H1 (cell line): ENCODE data around the gene KSR2. TPM values are rescaled to one million over a fixed set of nuclear protein-coding genes. Genes with fewer than 3 reads are reported as not detected.

ENCODE experiments used
- CTCF ChIA-PET: fragments of 300-600 bp; sonication (Branson Sonifier 250); formaldehyde crosslinking; loops from one replicate; lab custom pipeline; 2021; ENCODE audit not compliant: partially characterized antibody; lab: Charles Lee
- POLR2A ChIA-PET: fragments of 300-600 bp; sonication (Branson Sonifier 250); formaldehyde crosslinking; loops from one replicate; lab custom pipeline; 2021; ENCODE audit warnings: inconsistent platforms; ENCODE audit not compliant: partially characterized antibody; lab: Charles Lee
- DNase-seq, 2 experiments: peaks; one replicate each; pipeline versions ENCODE4 v3.0.0 to v3.0.0-alpha.2; 2010 to 2022; ENCODE audit warnings: low spot score in 2 of 2, low read depth in 1 of 2, mixed read lengths in 1 of 2
- FAIRE-seq: peaks from 2 replicates; lab custom pipeline; 2011; peaks lifted over from hg19 to GRCh38; lab: Jason Lieb, UNC
- H2AFZ ChIP-seq: 2 replicates; pipeline ENCODE4 v1.8.1; 2012; ENCODE audit warnings: low read length, inconsistent platforms
- H2AK5ac ChIP-seq: 2 replicates; pipeline ENCODE4 v1.6.1; 2013; ENCODE audit warnings: low read depth, low read length
- H2BK120ac ChIP-seq: replicated peaks from 2 replicates; pipeline ENCODE3; 2013; ENCODE audit warnings: low read depth, low read length, inconsistent platforms
- H2BK12ac ChIP-seq: 2 replicates; pipeline ENCODE4 v1.6.1; 2013; ENCODE audit warnings: low read depth, low read length
- H2BK15ac ChIP-seq: 2 replicates; pipeline ENCODE4 v1.6.1; 2013; ENCODE audit warnings: low read length
- H2BK20ac ChIP-seq: 2 replicates; pipeline ENCODE4 v1.6.1; 2013; ENCODE audit warnings: low read length
- H2BK5ac ChIP-seq: 2 replicates; pipeline ENCODE4 v1.6.1; 2013; ENCODE audit warnings: low read depth, low read length
- H3K14ac ChIP-seq: 2 replicates; pipeline ENCODE4 v1.6.1; 2013; ENCODE audit warnings: inconsistent platforms; ENCODE audit not compliant: insufficient read length
- H3K18ac ChIP-seq: 2 replicates; pipeline ENCODE4 v1.6.1; 2013; ENCODE audit warnings: low read length; ENCODE audit errors: extremely low read depth
- H3K23ac ChIP-seq: 2 replicates; pipeline ENCODE4 v1.6.1; 2013; ENCODE audit warnings: inconsistent platforms; ENCODE audit not compliant: insufficient read length
- H3K23me2 ChIP-seq: 2 replicates; pipeline ENCODE4 v1.6.1; 2013; ENCODE audit warnings: low read depth, low read length
- H3K27ac ChIP-seq: 2 replicates; pipeline ENCODE4 v1.6.1; 2011; ENCODE audit warnings: low read depth, low read length, inconsistent platforms
- H3K27me3 ChIP-seq, 4 experiments: replicated peaks in 1 of 4; 1 replicate in 1 of 4; 2 replicates in 3 of 4; pipeline versions ENCODE4 v1.6.1 to v1.8.1; 2011 to 2013; ENCODE audit warnings: low read length in 3 of 4, mild to moderate bottlenecking in 3 of 4, inconsistent platforms in 2 of 4, mixed read lengths in 2 of 4, moderate library complexity in 1 of 4; ENCODE audit not compliant: control insufficient read depth in 3 of 4, insufficient read depth in 3 of 4; ENCODE audit errors: extremely low read depth in 1 of 4
- H3K36me3 ChIP-seq, 4 experiments: 2 replicates each; pipeline versions ENCODE4 v1.6.1 to v1.8.1; 2011 to 2013; ENCODE audit warnings: mild to moderate bottlenecking in 4 of 4, low read length in 3 of 4, moderate library complexity in 2 of 4, control low read depth in 1 of 4, inconsistent platforms in 1 of 4; ENCODE audit not compliant: insufficient read depth in 4 of 4, control insufficient read depth in 2 of 4
- H3K4ac ChIP-seq: replicated peaks from 2 replicates; pipeline ENCODE3; 2013; ENCODE audit warnings: low read length, low read depth, mixed read lengths, inconsistent platforms; ENCODE audit not compliant: insufficient read length
- H3K4me1 ChIP-seq, 4 experiments: replicated peaks in 1 of 4; 1 replicate in 1 of 4; 2 replicates in 3 of 4; pipeline versions ENCODE4 v1.6.1 to v1.8.1; 2011 to 2013; ENCODE audit warnings: low read length in 3 of 4, inconsistent platforms in 2 of 4, mixed read lengths in 1 of 4; ENCODE audit not compliant: insufficient read depth in 4 of 4, control insufficient read depth in 3 of 4
- H3K4me2 ChIP-seq, 2 experiments: 2 replicates each; pipeline versions ENCODE4 v1.6.1 to v1.8.1; 2011 to 2013; ENCODE audit warnings: low read depth in 2 of 2, low read length in 2 of 2, control low read depth in 1 of 2, inconsistent platforms in 1 of 2, mild to moderate bottlenecking in 1 of 2; ENCODE audit not compliant: insufficient read depth in 1 of 2
- H3K4me3 ChIP-seq, 4 experiments: fragments of 200-600, 300-600 bp in 1 of 4; sonication (generic), shearing (Covaris generic), sonication (Bioruptor Twin) in 1 of 4; 2 replicates each; pipeline versions ENCODE4 v1.5.1 to v1.8.1; 2011 to 2016; ENCODE audit warnings: low read length in 4 of 4, low read depth in 3 of 4, control low read depth in 2 of 4, inconsistent platforms in 2 of 4, mild to moderate bottlenecking in 2 of 4, mixed read lengths in 1 of 4, moderate library complexity in 1 of 4; ENCODE audit not compliant: insufficient read depth in 2 of 4; ENCODE audit errors: extremely low read depth in 1 of 4
- H3K56ac ChIP-seq: replicated peaks from 2 replicates; pipeline ENCODE3; 2013; ENCODE audit warnings: low read depth, mild to moderate bottlenecking, mixed read lengths, low read length, inconsistent platforms; ENCODE audit not compliant: insufficient read length
- H3K79me1 ChIP-seq: 2 replicates; pipeline ENCODE4 v1.6.1; 2013; ENCODE audit warnings: low read depth, low read length, control low read depth
- H3K79me2 ChIP-seq, 2 experiments: 2 replicates each; pipeline versions ENCODE4 v1.6.1 to v1.8.1; 2012 to 2013; ENCODE audit warnings: low read length in 2 of 2, mild to moderate bottlenecking in 2 of 2, inconsistent platforms in 1 of 2; ENCODE audit not compliant: insufficient read depth in 2 of 2, control insufficient read depth in 1 of 2
- H3K9ac ChIP-seq, 4 experiments: replicated peaks in 1 of 4; 1 replicate in 1 of 4; 2 replicates in 3 of 4; pipeline versions ENCODE4 v1.6.1 to v1.8.1; 2011 to 2013; ENCODE audit warnings: low read depth in 3 of 4, low read length in 3 of 4, control low read depth in 2 of 4, mild to moderate bottlenecking in 2 of 4, moderate library complexity in 2 of 4, inconsistent platforms in 1 of 4; ENCODE audit errors: extremely low read depth in 1 of 4
- H3K9me3 ChIP-seq, 2 experiments: 2 replicates each; pipeline versions ENCODE4 v1.6.1 to v1.8.1; 2012 to 2013; ENCODE audit warnings: mild to moderate bottlenecking in 2 of 2, moderate library complexity in 2 of 2, control low read depth in 1 of 2, inconsistent platforms in 1 of 2, low read depth in 1 of 2, low read length in 1 of 2, mixed read lengths in 1 of 2; ENCODE audit not compliant: insufficient read depth in 2 of 2
- H4K20me1 ChIP-seq, 2 experiments: replicated peaks in 1 of 2; 2 replicates each; pipeline versions ENCODE3 to v1.8.1; 2011 to 2013; ENCODE audit warnings: inconsistent platforms in 2 of 2, low read length in 2 of 2, mild to moderate bottlenecking in 1 of 2; ENCODE audit not compliant: insufficient read depth in 2 of 2, control insufficient read depth in 1 of 2
- H4K5ac ChIP-seq: 2 replicates; pipeline ENCODE4 v1.6.1; 2013; ENCODE audit warnings: low read length, low read depth, mixed read lengths, inconsistent platforms; ENCODE audit not compliant: insufficient read length
- H4K8ac ChIP-seq: 2 replicates; pipeline ENCODE4 v1.8.0; 2013; ENCODE audit warnings: mild to moderate bottlenecking, moderate library complexity, low read length, inconsistent platforms; ENCODE audit not compliant: insufficient read depth; ENCODE audit errors: extremely low read depth
- H4K91ac ChIP-seq: replicated peaks from 2 replicates; pipeline ENCODE3; 2013; ENCODE audit warnings: low read length, mixed read lengths, inconsistent platforms; ENCODE audit not compliant: insufficient read length
- BACH1 ChIP-seq: IDR thresholded peaks from 2 replicates; pipeline ENCODE4 v1.6.1; 2012; ENCODE audit warnings: low read length, improper control_type of control experiment
- CBX5 ChIP-seq: fragments of 300-800, 300-1000 bp; sonication (generic); IDR thresholded peaks from 2 replicates; pipeline ENCODE4 v1.7.1; 2016; ENCODE audit warnings: antibody characterized with exemption, low read length, low read depth
- CBX8 ChIP-seq: fragments of 300-800, 300-1000 bp; sonication (generic); IDR thresholded peaks from 2 replicates; pipeline ENCODE4 v1.7.1; 2016; ENCODE audit warnings: low read depth, low read length, borderline replicate concordance
- KDM4A ChIP-seq: IDR thresholded peaks from one replicate; pipeline ENCODE4 v1.7.1; 2012; ENCODE audit warnings: low read depth, mild to moderate bottlenecking, moderate library complexity, low read length, inconsistent platforms; ENCODE audit not compliant: severe bottlenecking
- NANOG ChIP-seq: IDR thresholded peaks from 2 replicates; pipeline ENCODE4 v1.6.1; 2011; ENCODE audit warnings: low read length, low read depth, mild to moderate bottlenecking, inconsistent platforms; ENCODE audit not compliant: insufficient read depth, poor library complexity, severe bottlenecking
- POLR2A ChIP-seq, 2 experiments: IDR thresholded peaks; 1 replicate in 1 of 2; 2 replicates in 1 of 2; pipeline ENCODE4 v1.6.1; 2011; ENCODE audit warnings: low read depth in 2 of 2, low read length in 2 of 2, mild to moderate bottlenecking in 2 of 2; ENCODE audit errors: control extremely low read depth in 1 of 2
- POU5F1 ChIP-seq: IDR thresholded peaks from 2 replicates; pipeline ENCODE4 v1.6.1; 2011; ENCODE audit warnings: low read depth, mild to moderate bottlenecking, low read length, moderate library complexity
- SIX5 ChIP-seq: IDR thresholded peaks from 2 replicates; pipeline ENCODE4 v1.6.1; 2011; ENCODE audit warnings: mild to moderate bottlenecking, low read depth, low read length
- SP4 ChIP-seq: IDR thresholded peaks from 2 replicates; pipeline ENCODE4 v1.6.1; 2012; ENCODE audit warnings: low read length, inconsistent platforms
- TBP ChIP-seq: IDR thresholded peaks from 2 replicates; pipeline ENCODE4 v1.6.1; 2011; ENCODE audit warnings: low read depth, low read length, improper control_type of control experiment
- TCF12 ChIP-seq: IDR thresholded peaks from 2 replicates; pipeline ENCODE4 v1.6.1; 2011; ENCODE audit warnings: low read depth, mild to moderate bottlenecking, low read length
- YY1 ChIP-seq: IDR thresholded peaks from 2 replicates; pipeline ENCODE4 v1.6.1; 2011; ENCODE audit warnings: low read depth, mild to moderate bottlenecking, low read length
- WGBS, 2 experiments: shearing (Covaris generic) in 1 of 2; methylation state at CpG; one replicate each; pipeline versions ENCODE4 v1.1.6 to v1.1.7; 2013 to 2015; ENCODE audit warnings: low lambda C conversion rate in 2 of 2, mixed read lengths in 2 of 2, inconsistent platforms in 1 of 2, low coverage in 1 of 2, missing lambda C conversion rate in 1 of 2; ENCODE audit not compliant: insufficient replicate concordance in 2 of 2, insufficient coverage in 1 of 2, insufficient read length in 1 of 2; ENCODE audit errors: extremely low coverage in 1 of 2, missing lambda C conversion rate in 1 of 2; 5-methylcytosine and 5-hydroxymethylcytosine counted together
- polyA plus RNA-seq, 7 experiments: library from polyadenylated mRNA; depleted of rRNA in 3 of 7; stranded (reverse) in 5 of 7; unstranded in 2 of 7; fragments of >200 nt in 5 of 7; fragments of 200-250 nt in 2 of 7; gene quantifications; 1 replicate in 5 of 7; 2 replicates in 1 of 7; 4 replicates in 1 of 7; pipeline versions ENCODE4 v1.2.1 to v1.2.3, GENCODE V29; 2011 to 2013; ENCODE audit warnings: missing spikeins in 2 of 7, mixed read lengths in 2 of 7
- total RNA-seq: library from RNA; stranded (reverse); fragmentation: NEBNext Ultra II Directional; extraction: Animal tissue kit (Norgen Biotek cat#: 25700); gene quantifications from 2 replicates; pipeline ENCODE4 v1.2.1, GENCODE V29; 2021
- TF ChIP-seq, protein P1 (sequence below): IDR thresholded peaks from 2 replicates; pipeline ENCODE4 v1.6.1; 2011; ENCODE audit warnings: low read length, improper control_type of control experiment
- TF ChIP-seq, protein P2 (sequence below): IDR thresholded peaks from 2 replicates; pipeline ENCODE4 v1.6.1; 2011; ENCODE audit warnings: low read depth, mild to moderate bottlenecking, low read length; ENCODE audit not compliant: insufficient read depth

Gene KSR2
- total and polyA plus RNA-seq, 2 of the 8 experiments (the other 6 are each of a cell fraction or from before 2014, with no cell fraction given): 0.74 to 2.2 TPM

DNA sequence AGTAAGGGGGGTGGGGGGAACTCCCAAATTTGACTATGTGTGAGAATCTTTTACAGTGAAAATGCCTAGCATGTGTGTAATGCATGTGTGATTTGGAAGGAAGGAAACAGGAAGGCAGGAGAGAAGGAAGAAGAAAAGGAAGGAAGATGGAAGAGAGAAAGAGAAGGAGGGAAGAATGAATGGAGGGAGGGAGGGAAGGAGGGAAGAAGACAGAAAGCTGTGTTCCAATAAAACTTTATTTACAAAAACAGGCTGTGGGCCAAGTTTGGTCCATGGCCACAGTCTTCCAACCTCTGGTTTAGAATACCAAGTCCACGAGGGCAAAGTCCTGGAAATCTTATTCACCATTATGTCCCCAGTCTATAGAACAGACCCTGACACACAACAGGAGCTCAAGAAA is 278.9 kb downstream of the KSR2 start:
- Histone ChIP-seq H2BK120ac (no peak overlapping the region), H3K9me3 (peaks cover 3 to 8% of the 10 kb centered on the region in 2 experiments; a peak in 2 of 4 replicates), H3K4me3 (no peak overlapping the region), H4K5ac (no peak overlapping the region), H3K23ac (no peak overlapping the region), H3K9ac (no peak overlapping the region), H3K27ac (no peak overlapping the region), H3K4me2 (no peak overlapping the region), H3K14ac (no peak overlapping the region), H2BK12ac (no peak overlapping the region), H4K20me1 (no peaks in the 10 kb centered on the region), H3K36me3 (no peaks in the 10 kb centered on the region), H3K23me2 (no peaks in the 10 kb centered on the region), H4K8ac (no peak overlapping the region), H3K79me2 (no peaks in the 10 kb centered on the region), H3K4ac (no peak overlapping the region), H2BK20ac (no peak overlapping the region), H2AFZ (no peak overlapping the region), H3K79me1 (no peaks in the 10 kb centered on the region), H2AK5ac (no peak overlapping the region), H3K4me1 (peaks cover 3 to 10% (median 6%) of the 10 kb centered on the region in 4 experiments), H2BK5ac (no peak overlapping the region), H4K91ac (no peak overlapping the region), H3K27me3 (no peaks in the 10 kb centered on the region), H3K18ac (no peak overlapping the region), H3K56ac (no peak overlapping the region), H2BK15ac (no peak overlapping the region)
- DNase-seq (no peak), FAIRE-seq (no peak)
- ChIA-PET CTCF (interaction anchor here (0.8 to 1.7 kb wide), 2 partner anchors 160 to 487 kb away, joined by 3 read pairs; no protein-coding TSS in a partner anchor), POLR2A (no interaction called here)
- TF ChIP-seq CBX8 (no peak), CBX5 (no peak), SP4 (no peak), POU5F1 (no peak), KDM4A (no peak), YY1 (no peak), TCF12 (no peak), TBP (no peak), SIX5 (no peak), POLR2A (IDR thresholded peaks at IDR 0.05; ENCODE audit: control extremely low read depth in 1 of 2, low read depth in 2 of 2, low read length in 2 of 2) (no peak), BACH1 (no peak), NANOG (no peak)
- TF ChIP-seq, protein P1, sequence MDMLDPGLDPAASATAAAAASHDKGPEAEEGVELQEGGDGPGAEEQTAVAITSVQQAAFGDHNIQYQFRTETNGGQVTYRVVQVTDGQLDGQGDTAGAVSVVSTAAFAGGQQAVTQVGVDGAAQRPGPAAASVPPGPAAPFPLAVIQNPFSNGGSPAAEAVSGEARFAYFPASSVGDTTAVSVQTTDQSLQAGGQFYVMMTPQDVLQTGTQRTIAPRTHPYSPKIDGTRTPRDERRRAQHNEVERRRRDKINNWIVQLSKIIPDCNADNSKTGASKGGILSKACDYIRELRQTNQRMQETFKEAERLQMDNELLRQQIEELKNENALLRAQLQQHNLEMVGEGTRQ: no peak
- TF ChIP-seq, protein P2, sequence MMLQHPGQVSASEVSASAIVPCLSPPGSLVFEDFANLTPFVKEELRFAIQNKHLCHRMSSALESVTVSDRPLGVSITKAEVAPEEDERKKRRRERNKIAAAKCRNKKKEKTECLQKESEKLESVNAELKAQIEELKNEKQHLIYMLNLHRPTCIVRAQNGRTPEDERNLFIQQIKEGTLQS: no peak
- WGBS, 2 experiments: 71% methylated on average over 1 of the region's 1 CpG; no CpG with 5 or more reads in 1 of the 2 experiments
